Neural progenitor cell (in vitro differentiated cells): Measurements from ENCODE around the gene CAMK1G. TPM values are rescaled to one million over a fixed set of nuclear protein-coding genes. Genes with fewer than 3 reads are reported as not detected.

Experiments used
- DNase-seq: peaks from one replicate; pipeline ENCODE4 v3.0.0-alpha.2; 2016; ENCODE audit warnings: low spot score
- H2AFZ ChIP-seq: fragments of 200-600 bp; sonication (generic); replicated peaks from 2 replicates; pipeline ENCODE4 v1.6.1; 2016; ENCODE audit warnings: antibody characterized with exemption
- H3F3A ChIP-seq: fragments of 200-600 bp; sonication (generic); 2 replicates; pipeline ENCODE4 v1.6.1; 2016; ENCODE audit warnings: antibody characterized with exemption, low read depth
- H3K27ac ChIP-seq: fragments of 200-600 bp; sonication (generic); 2 replicates; pipeline ENCODE4 v1.5.1; 2016; ENCODE audit warnings: mild to moderate bottlenecking
- H3K27me3 ChIP-seq: fragments of 200-600 bp; sonication (generic); 2 replicates; pipeline ENCODE4 v1.6.1; 2016; ENCODE audit warnings: mild to moderate bottlenecking, moderate library complexity
- H3K36me3 ChIP-seq: fragments of 200-600 bp; sonication (generic); 2 replicates; pipeline ENCODE4 v1.5.1; 2016
- H3K4me1 ChIP-seq: fragments of 200-600 bp; sonication (generic); 2 replicates; pipeline ENCODE4 v1.6.1; 2016; ENCODE audit warnings: mixed run types
- H3K4me2 ChIP-seq: fragments of 200-600 bp; sonication (generic); 2 replicates; pipeline ENCODE4 v1.6.1; 2016
- H3K4me3 ChIP-seq: fragments of 200-600 bp; sonication (generic); 2 replicates; pipeline ENCODE4 v1.5.1; 2016
- H3K79me2 ChIP-seq: fragments of 200-600 bp; sonication (generic); 2 replicates; pipeline ENCODE4 v1.6.1; 2016; ENCODE audit warnings: low read depth
- H3K9ac ChIP-seq: fragments of 200-600 bp; sonication (generic); 2 replicates; pipeline ENCODE4 v1.6.1; 2016
- H3K9me3 ChIP-seq: fragments of 200-600 bp; sonication (generic); 2 replicates; pipeline ENCODE4 v1.5.1; 2016; ENCODE audit warnings: low read depth
- H4K20me1 ChIP-seq: fragments of 200-600 bp; sonication (generic); 2 replicates; pipeline ENCODE4 v1.6.1; 2016; ENCODE audit warnings: low read depth
- H3K27ac Mint-ChIP-seq: 3 replicates; pipeline ENCODE4 v1.8.0; 2021; ENCODE audit warnings: mixed read lengths
- H3K27me3 Mint-ChIP-seq: 2 replicates; pipeline ENCODE4 v1.8.0; 2022; ENCODE audit warnings: low read depth, mild to moderate bottlenecking, inconsistent platforms, moderate library complexity, mixed read lengths; ENCODE audit not compliant: insufficient read depth
- H3K36me3 Mint-ChIP-seq: 3 replicates; pipeline ENCODE4 v1.8.0; 2021; ENCODE audit warnings: mixed read lengths
- H3K4me1 Mint-ChIP-seq: 3 replicates; pipeline ENCODE4 v1.8.0; 2021; ENCODE audit warnings: mixed read lengths
- H3K4me3 Mint-ChIP-seq: 3 replicates; pipeline ENCODE4 v1.8.0; 2021; ENCODE audit warnings: mild to moderate bottlenecking, moderate library complexity, mixed read lengths
- H3K9me3 Mint-ChIP-seq: 3 replicates; pipeline ENCODE4 v1.8.0; 2020; ENCODE audit warnings: mixed read lengths
- CTCF ChIP-seq: fragments of 200-600 bp; sonication (generic); IDR thresholded peaks from 2 replicates; pipeline ENCODE4 v1.5.1; 2017; ENCODE audit warnings: antibody characterized with exemption, mild to moderate bottlenecking
- EZH2 ChIP-seq: fragments of 200-600 bp; sonication (generic); IDR thresholded peaks from 2 replicates; pipeline ENCODE4 v1.6.1; 2017; ENCODE audit warnings: antibody characterized with exemption, mild to moderate bottlenecking, moderate library complexity
- EZH2phosphoT487 ChIP-seq: fragments of 200-600 bp; sonication (generic); IDR thresholded peaks from 2 replicates; pipeline ENCODE4 v1.6.1; 2017; ENCODE audit warnings: antibody characterized with exemption
- total RNA-seq: library from RNA; depleted of rRNA; stranded (reverse); fragments of >200 nt; gene quantifications from 2 replicates; pipeline ENCODE4 v1.2.3, GENCODE V29; 2015; ENCODE audit warnings: low replicate concordance

The CAMK1G gene
- total RNA-seq, 1 donor from 2014 or later = 3.6 TPM

GRCh38 chr1:209590405-209590804, 6.9 kb downstream of the CAMK1G start:
- Histone ChIP-seq H4K20me1 (peaks cover 9% of the 10 kb centered on the region), H3K36me3 (no peaks in the 10 kb centered on the region), H3K4me3 (no peak overlapping the region), H3K4me1 (no peaks in the 10 kb centered on the region), H3K27ac (no peak overlapping the region), H3K4me2 (no peak overlapping the region), H3K79me2 (no peaks in the 10 kb centered on the region), H2AFZ (no peak overlapping the region), H3K9me3 (no peaks in the 10 kb centered on the region), H3K27me3 (peaks cover 18% of the 10 kb centered on the region), H3K9ac (no peak overlapping the region), H3F3A (no peaks in the 10 kb centered on the region)
- TF ChIP-seq EZH2phosphoT487 (no peak), CTCF (peak; percentile 47), EZH2 (no peak)
- Mint-ChIP-seq H3K9me3 (no peaks in the 10 kb centered on the region), H3K36me3 (peaks cover 3% of the 10 kb centered on the region), H3K27ac (no peak overlapping the region), H3K4me1 (peaks cover 10% of the 10 kb centered on the region), H3K27me3 (peaks cover 9% of the 10 kb centered on the region), H3K4me3 (no peak overlapping the region)
- DNase-seq = peak; percentile 67

DNA sequence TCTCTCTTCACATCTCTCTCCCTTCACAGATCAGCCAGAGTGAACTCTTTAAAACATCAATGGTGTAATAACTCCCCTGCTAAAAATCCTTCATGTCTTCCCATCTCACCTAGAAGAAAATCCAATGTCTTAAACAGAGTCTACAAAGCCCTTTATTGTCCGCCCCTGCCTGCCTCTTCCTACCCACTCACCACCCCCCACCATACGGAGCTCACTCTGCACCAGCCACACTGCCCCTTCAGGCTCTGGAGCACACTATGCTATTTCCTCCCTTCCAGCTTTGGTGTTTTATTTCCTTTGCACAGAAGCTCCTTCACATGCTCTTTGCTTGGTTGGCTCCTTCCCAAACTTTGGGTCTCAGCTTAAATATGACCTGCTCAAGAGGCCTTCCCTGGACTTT, 10.2 kb downstream of the CAMK1G start:
- peaks cover 3% of the 10 kb centered on the region for H3K36me3 Mint-ChIP-seq
- Histone ChIP-seq H3K4me1 (no peaks in the 10 kb centered on the region), H3K9ac (no peak overlapping the region), H3K36me3 (no peaks in the 10 kb centered on the region), H3K4me3 (no peak overlapping the region), H3K9me3 (no peaks in the 10 kb centered on the region), H4K20me1 (no peaks in the 10 kb centered on the region), H3K4me2 (no peak overlapping the region), H3K27me3 (no peaks in the 10 kb centered on the region), H3K79me2 (no peaks in the 10 kb centered on the region), H3K27ac (no peak overlapping the region), H2AFZ (no peak overlapping the region), H3F3A (no peaks in the 10 kb centered on the region)
- peaks cover 9% of the 10 kb centered on the region for H3K27me3 Mint-ChIP-seq
- H3K4me1 Mint-ChIP-seq = peaks cover 10% of the 10 kb centered on the region
- H3K27ac Mint-ChIP-seq = no peak overlapping the region
- no peak overlapping the region for H3K4me3 Mint-ChIP-seq
- TF ChIP-seq CTCF (no peak), EZH2phosphoT487 (no peak), EZH2 (no peak)
- DNase-seq = no peak
- no peaks in the 10 kb centered on the region for H3K9me3 Mint-ChIP-seq

DNA sequence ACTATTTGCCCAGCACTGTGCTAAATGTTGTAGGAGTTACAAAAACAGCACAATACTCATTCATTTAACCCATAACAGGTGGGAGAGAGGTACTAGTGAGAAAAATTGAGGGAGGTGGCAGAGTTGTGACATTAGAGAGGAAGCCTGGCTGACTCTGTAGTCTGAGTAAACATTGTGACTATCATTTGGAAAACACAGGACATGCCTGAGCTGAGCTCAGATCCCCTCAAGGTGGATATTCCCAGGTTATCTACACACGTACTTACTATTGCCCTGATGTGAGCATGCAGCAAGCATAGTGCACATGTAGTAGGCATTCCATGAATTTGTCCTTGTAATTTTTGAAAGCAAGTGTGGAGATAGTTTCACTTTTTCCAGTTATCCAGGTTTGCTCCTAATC, 10.9 kb downstream of the CAMK1G start:
- Mint-ChIP-seq H3K9me3 (no peaks in the 10 kb centered on the region), H3K36me3 (peaks cover 3% of the 10 kb centered on the region), H3K27ac (no peak overlapping the region), H3K4me1 (peaks cover 10% of the 10 kb centered on the region), H3K27me3 (peaks cover 9% of the 10 kb centered on the region), H3K4me3 (no peak overlapping the region)
- no peaks in the 10 kb centered on the region for H3K9me3 ChIP-seq
- H3K4me2 ChIP-seq = no peak overlapping the region
- H3K27ac ChIP-seq = no peak overlapping the region
- no peaks in the 10 kb centered on the region for H3K27me3 ChIP-seq
- no peak overlapping the region for H3K9ac ChIP-seq
- no peak overlapping the region for H3K4me3 ChIP-seq
- H3K4me1 ChIP-seq = no peaks in the 10 kb centered on the region
- H4K20me1 ChIP-seq = no peaks in the 10 kb centered on the region
- H2AFZ ChIP-seq = no peak overlapping the region
- no peaks in the 10 kb centered on the region for H3K79me2 ChIP-seq
- H3K36me3 ChIP-seq = no peaks in the 10 kb centered on the region
- H3F3A ChIP-seq = no peaks in the 10 kb centered on the region
- DNase-seq = no peak
- TF ChIP-seq EZH2 (no peak), CTCF (no peak), EZH2phosphoT487 (no peak)
